GM18498 (cell line): ENCODE measurements around the gene SSUH2.
"Not testable (repeated sequence)": the region's sequence is repeated elsewhere in the genome, so short reads cannot be mapped to it uniquely, and the experiment has no call there.

Experiments used
- ATAC-seq: cut with Tn5 transposase; IDR thresholded peaks from one replicate; pipeline ENCODE4 v1.9.1; 2021; ENCODE audit warnings: mild to moderate bottlenecking, moderate library complexity; ENCODE audit not compliant: unreplicated experiment

The SSUH2 gene

GRCh38 chr3:8584661-8585060 is 59.9 kb downstream of the SSUH2 start:
- no peak for ATAC-seq

DNA sequence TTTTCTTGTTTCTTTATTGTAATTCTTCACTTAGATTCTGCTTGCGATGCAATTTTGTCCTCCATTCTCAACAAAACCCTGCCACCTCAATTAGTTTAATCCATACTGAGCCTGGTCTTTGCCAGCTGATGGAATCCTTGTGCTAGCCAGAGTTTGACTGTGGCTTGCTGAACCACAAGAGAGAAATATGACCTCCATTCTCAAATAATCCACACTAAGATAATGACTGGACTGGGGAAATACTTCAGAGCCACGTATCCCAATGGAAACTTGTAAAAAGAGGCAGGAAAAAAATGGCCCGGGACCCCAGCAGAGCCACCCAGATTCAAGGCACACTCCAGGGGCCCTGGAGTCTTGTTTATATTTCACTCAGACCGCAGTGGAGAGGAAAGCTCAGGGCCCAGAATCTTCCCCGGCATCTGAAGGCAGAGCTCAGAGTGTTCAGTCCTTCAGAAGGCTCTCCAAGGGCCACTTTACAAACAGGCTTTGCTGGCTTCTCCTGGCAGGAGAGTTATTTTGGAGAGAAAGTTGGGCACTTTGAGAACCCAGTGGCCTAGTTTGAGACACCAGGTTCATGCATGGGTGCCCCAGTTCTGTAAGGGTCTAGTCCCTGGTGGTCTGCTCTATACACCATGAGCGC is 62.7 kb downstream of the SSUH2 start:
- ATAC-seq: no peak

GRCh38 chr3:8581373-8581772 is 63.2 kb downstream of the SSUH2 start:
- no peak for ATAC-seq

DNA sequence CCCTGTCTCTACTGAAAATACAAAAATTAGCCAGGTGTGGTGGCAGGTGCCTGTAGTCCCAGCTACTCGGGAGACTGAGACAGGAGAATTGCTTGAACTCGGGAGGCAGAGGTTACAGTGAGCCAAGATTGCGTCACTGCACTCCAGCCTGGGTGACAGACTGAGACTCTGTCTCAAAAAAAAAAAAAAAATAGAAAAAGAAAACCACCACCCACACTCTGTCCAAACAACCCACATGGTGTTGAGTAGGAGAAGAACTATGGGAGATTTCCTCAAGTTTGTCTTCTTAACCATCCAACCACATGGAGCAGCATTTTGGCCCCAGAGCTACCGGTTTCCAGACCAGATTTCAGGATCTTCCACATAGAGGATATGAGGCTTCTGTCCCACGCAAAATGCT is 64.2 kb downstream of the SSUH2 start:
- ATAC-seq: not testable (repeated sequence)

DNA sequence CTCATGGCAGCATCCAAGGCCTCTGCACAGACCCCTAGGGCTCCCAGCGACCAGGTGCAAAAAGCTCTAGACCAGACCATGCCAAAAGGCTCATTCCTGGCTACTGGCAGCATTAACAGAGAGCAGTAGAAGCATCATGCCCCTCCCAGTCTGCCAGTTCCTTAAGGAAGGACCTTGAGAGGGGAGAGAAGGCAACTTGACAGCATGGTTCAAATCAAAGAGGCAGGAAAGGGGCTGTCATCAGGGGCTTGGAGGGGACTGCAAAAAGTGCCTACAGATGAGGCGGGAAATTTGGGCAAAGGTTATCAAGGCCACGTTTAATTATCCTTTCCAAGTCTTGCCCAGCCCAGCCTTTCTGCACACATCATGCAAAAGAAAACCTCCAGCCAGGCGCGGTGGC is 64.7 kb downstream of the SSUH2 start:
- no peak for ATAC-seq

GRCh38 chr3:8579096-8579495 is 65.5 kb downstream of the SSUH2 start:
- peak; percentile 96 for ATAC-seq

- ATAC-seq: no peak
These were observed 66.3 kb downstream of the SSUH2 start for GRCh38 chr3:8578282-8578681.

DNA sequence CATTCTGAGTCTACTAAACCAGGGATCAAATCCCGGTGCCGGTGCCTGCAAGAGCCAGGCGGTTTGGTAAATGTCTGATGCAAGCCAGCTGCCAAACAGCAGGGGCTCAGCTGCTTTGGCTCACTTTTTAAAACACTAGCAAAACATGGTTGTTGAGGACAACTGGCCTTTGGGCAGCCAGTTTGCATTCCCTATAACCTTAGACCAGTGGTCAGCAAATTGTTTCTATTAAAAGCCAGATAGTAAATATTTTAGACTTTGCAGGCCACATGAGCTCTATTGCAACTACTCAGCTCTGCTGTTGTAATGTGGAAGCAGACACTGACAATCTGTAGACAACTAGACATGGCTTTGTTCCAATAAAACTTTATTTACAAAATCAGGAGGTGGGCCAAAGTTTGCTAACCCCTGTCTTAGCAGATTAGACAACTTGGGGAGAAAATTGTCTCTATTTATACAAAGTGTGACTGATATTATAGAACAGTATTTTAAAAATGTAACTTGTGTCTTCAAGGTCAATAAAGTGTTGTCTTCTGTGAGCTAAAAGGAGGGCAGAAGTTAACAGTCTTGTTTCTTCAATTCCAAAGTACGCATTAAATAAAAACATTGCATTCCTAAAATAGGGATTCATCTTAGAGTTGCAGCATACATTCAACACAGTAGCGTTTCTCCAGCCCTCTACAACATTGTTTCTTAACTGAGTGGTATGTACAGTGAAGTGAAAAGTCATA is 67.6 kb downstream of the SSUH2 start:
- no peak for ATAC-seq

GRCh38 chr3:8576436-8576835 is 68.2 kb downstream of the SSUH2 start:
- no peak for ATAC-seq

DNA sequence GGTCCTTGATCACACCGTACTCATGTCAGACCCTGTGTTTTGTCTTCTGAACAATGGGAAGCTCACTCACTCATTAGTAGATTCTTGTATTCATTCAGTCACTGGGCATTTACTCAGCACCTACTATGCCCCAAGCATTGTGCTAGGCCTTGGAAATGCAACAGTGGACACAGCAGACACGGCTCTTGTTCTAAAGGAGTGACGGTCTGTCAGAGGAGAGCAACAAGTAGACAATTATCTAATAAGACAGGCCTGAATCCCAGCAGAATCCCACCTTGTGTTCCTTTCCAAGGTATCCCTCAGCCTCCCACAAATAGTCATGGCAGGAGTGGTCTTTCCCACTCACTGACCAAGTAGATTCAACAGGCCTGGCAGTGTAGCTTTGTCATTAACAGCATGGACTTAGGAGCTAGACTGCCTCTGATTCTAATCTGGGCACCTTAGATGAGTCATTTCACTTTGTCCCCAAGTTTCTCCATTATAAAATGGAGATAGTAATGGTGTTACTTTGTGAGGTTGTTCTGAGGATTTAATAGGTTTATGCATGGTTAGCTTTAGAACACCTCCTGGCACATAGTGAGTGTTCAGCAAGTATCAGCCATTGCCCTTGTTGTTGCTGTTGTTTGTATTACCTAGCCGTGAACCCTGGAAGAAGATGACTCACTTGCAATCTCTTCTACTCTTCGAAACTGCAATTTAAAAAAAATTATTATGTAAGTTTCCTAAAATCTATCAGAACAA is 69.1 kb downstream of the SSUH2 start:
- no peak for ATAC-seq

DNA sequence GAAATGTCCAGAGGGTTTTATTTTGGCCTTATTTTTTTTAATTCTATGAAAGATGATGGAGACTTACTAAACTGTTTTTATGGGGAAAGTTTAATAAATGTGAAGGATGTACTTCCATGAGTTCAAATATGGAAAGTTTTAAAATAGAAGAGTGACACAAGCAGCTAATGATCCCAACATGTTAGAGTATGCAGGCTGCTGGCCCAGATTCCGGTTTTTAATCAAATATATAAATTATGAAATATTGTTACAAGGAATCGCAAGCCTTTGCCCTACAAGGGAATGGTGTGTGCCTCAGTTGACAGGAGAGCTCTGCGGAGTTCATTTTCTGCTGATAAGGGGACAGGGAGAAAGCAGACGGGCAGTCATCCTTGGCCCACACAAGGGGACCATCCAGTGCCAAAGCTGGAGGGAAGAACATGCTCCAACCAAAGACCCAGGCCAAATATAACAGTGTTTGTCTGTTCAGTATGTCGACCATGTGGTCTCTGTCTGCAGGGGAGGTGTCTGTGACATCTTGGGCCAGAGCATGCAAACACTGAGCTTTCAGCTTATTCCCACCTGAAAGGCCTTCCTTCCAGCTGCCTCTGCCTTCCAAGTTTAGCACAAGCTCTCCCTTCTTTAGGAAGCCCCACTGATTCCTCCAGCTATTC is 69.8 kb downstream of the SSUH2 start:
- ATAC-seq: no peak

DNA sequence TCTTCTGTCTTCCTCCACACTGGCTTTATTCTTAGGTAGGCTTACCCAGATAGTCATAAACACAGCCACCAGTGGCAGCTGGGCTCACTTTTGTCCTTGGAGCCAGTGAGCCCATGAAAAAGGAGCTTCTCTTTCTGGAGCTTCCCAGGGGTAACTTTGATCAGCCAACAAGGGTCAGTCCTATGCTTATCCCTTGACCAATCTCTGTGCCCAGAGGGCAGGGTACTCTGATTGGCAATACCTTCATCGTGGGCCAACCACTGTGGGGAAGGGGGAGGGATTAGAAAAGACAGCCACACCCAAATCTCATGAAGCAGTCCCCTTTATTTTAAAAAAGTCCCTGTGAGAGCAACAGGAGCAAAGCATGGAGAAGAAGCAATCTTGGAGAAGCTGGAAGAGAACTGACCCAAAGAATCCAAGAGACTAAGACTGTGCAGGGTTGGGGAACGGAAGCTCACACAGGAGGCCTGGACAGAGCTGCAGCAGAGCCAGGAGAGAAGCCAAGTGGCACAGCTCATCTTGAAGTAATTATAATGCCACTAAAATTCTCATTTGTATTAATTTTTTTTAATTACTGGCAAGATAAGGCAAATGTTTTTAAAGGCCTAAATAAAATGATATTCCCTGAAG is 70.4 kb downstream of the SSUH2 start:
- ATAC-seq: no peak

- no peak for ATAC-seq
These were observed 71.2 kb downstream of the SSUH2 start for GRCh38 chr3:8573342-8573926.

GRCh38 chr3:8571256-8571655 is 73.3 kb downstream of the SSUH2 start:
- ATAC-seq: no peak
